SK-N-SH (cell line): ENCODE data around the gene MAST4. TPM values are rescaled to one million over a fixed set of nuclear protein-coding genes. Genes with fewer than 3 reads are reported as not detected.
"Not testable (repeated sequence)": the region's sequence is repeated elsewhere in the genome, so short reads cannot be mapped to it uniquely, and the experiment has no call there.

Experiments used
- CTCF ChIA-PET: fragments of 300-600, 350-600 bp; formaldehyde crosslinking; extraction: SDS; loops from one replicate; lab custom pipeline; 2021; lab: Yijun Ruan, JAX
- POLR2A ChIA-PET: fragments of 350-600 bp; sonication (Branson Sonifier 250); formaldehyde crosslinking; extraction: SDS; loops from one replicate; lab custom pipeline; 2020; ENCODE audit warnings: antibody characterized with exemption, inconsistent platforms; lab: Yijun Ruan, JAX
- DNase-seq: peaks from one replicate; pipeline ENCODE4 v3.0.0; 2012
- H2AFZ ChIP-seq: fragments of 200-600 bp; sonication (generic); 2 replicates; pipeline ENCODE4 v1.8.1; 2016; ENCODE audit warnings: antibody characterized with exemption, mild to moderate bottlenecking, low read depth
- H3F3A ChIP-seq: fragments of 200-600 bp; sonication (generic); replicated peaks from 2 replicates; pipeline ENCODE3; 2016; ENCODE audit warnings: antibody characterized with exemption, mild to moderate bottlenecking; ENCODE audit not compliant: insufficient read depth
- H3K27ac ChIP-seq, 2 experiments: fragments of 200-500 bp in 1 of 2; fragments of 200-600 bp in 1 of 2; sonication (Bioruptor generic) in 1 of 2; sonication (generic), shearing (Covaris generic) in 1 of 2; 2 replicates each; pipeline versions ENCODE4 v1.5.1 to v1.6.1; 2014 to 2016; ENCODE audit warnings: low read depth in 2 of 2, inconsistent platforms in 1 of 2, low read length in 1 of 2, mild to moderate bottlenecking in 1 of 2, mixed read lengths in 1 of 2
- H3K27me3 ChIP-seq: fragments of 200-600 bp; sonication (generic), shearing (Covaris generic); 2 replicates; pipeline ENCODE4 v1.6.1; 2016; ENCODE audit warnings: mixed run types; ENCODE audit not compliant: insufficient read depth
- H3K36me3 ChIP-seq, 2 experiments: fragments of 200-500 bp in 1 of 2; fragments of 200-600 bp in 1 of 2; sonication (Bioruptor generic) in 1 of 2; sonication (generic) in 1 of 2; replicated peaks in 1 of 2; 2 replicates each; pipeline versions ENCODE3 to v1.5.1; 2014 to 2016; ENCODE audit warnings: low read length in 1 of 2, mild to moderate bottlenecking in 1 of 2; ENCODE audit not compliant: insufficient read depth in 2 of 2, control insufficient read depth in 1 of 2
- H3K4me1 ChIP-seq, 2 experiments: fragments of 200-500 bp in 1 of 2; fragments of 200-600 bp in 1 of 2; sonication (Bioruptor generic) in 1 of 2; sonication (generic), shearing (Covaris generic) in 1 of 2; 2 replicates each; pipeline versions ENCODE4 v1.5.1 to v1.6.1; 2014 to 2016; ENCODE audit warnings: low read depth in 1 of 2, low read length in 1 of 2, mixed run types in 1 of 2; ENCODE audit not compliant: insufficient read depth in 2 of 2, control insufficient read depth in 1 of 2
- H3K4me2 ChIP-seq: fragments of 200-600 bp; sonication (generic), shearing (Covaris generic); 2 replicates; pipeline ENCODE4 v1.6.1; 2017; ENCODE audit warnings: mixed run types
- H3K4me3 ChIP-seq, 2 experiments: fragments of 200-500 bp in 1 of 2; fragments of 200-600 bp in 1 of 2; sonication (Bioruptor generic) in 1 of 2; sonication (generic), shearing (Covaris generic) in 1 of 2; 2 replicates each; pipeline versions ENCODE4 v1.5.1 to v1.8.1; 2014 to 2016; ENCODE audit warnings: low read depth in 2 of 2, inconsistent platforms in 1 of 2, low read length in 1 of 2, mild to moderate bottlenecking in 1 of 2, mixed read lengths in 1 of 2, moderate library complexity in 1 of 2
- H3K79me2 ChIP-seq: fragments of 200-600 bp; sonication (generic); 2 replicates; pipeline ENCODE4 v1.8.1; 2017; ENCODE audit warnings: mild to moderate bottlenecking; ENCODE audit not compliant: insufficient read depth
- H3K9ac ChIP-seq: fragments of 200-600 bp; sonication (generic); 2 replicates; pipeline ENCODE4 v1.6.1; 2017; ENCODE audit warnings: mixed run types
- H3K9me2 ChIP-seq: fragments of 200-600 bp; sonication (generic); 2 replicates; pipeline ENCODE4 v1.6.1; 2017; ENCODE audit warnings: mixed run types
- H3K9me3 ChIP-seq: fragments of 200-600 bp; sonication (generic); 2 replicates; pipeline ENCODE4 v1.6.1; 2017; ENCODE audit warnings: mixed run types, mild to moderate bottlenecking, moderate library complexity
- H4K20me1 ChIP-seq: fragments of 200-600 bp; sonication (generic); 2 replicates; pipeline ENCODE4 v1.6.1; 2017; ENCODE audit warnings: mild to moderate bottlenecking, mixed run types; ENCODE audit not compliant: insufficient read depth
- ELF1 ChIP-seq: IDR thresholded peaks from 2 replicates; pipeline ENCODE4 v1.4.0; 2012
- EP300 ChIP-seq, 2 experiments: IDR thresholded peaks; 2 replicates each; pipeline versions ENCODE4 v1.4.0 to v1.6.1; 2012; ENCODE audit warnings: borderline replicate concordance in 1 of 2, low read depth in 1 of 2, low read length in 1 of 2
- FOXJ3 ChIP-seq: sonication (generic); formaldehyde crosslinking; IDR thresholded peaks from 2 replicates; pipeline ENCODE4 v1.5.1; 2020; ENCODE audit warnings: mild to moderate bottlenecking, missing genetic modification reagents
- GABPA ChIP-seq: IDR thresholded peaks from 2 replicates; pipeline ENCODE4 v1.4.0; 2012; ENCODE audit warnings: low read depth, mild to moderate bottlenecking
- GATA2 ChIP-seq: sonication (generic); formaldehyde crosslinking; IDR thresholded peaks from 2 replicates; pipeline ENCODE4 v1.5.0; 2020; ENCODE audit warnings: mild to moderate bottlenecking, missing genetic modification reagents
- IRF3 ChIP-seq: fragments of 150-350 bp; IDR thresholded peaks from 2 replicates; pipeline ENCODE4 v1.6.1; 2016; ENCODE audit warnings: mild to moderate bottlenecking, low read depth, low read length
- MAX ChIP-seq: IDR thresholded peaks from 2 replicates; pipeline ENCODE4 v1.4.0; 2012; ENCODE audit warnings: low read depth
- MXI1 ChIP-seq: IDR thresholded peaks from 2 replicates; pipeline ENCODE4 v1.6.1; 2012; ENCODE audit warnings: mild to moderate bottlenecking, low read depth, low read length, improper control_type of control experiment
- NFIC ChIP-seq: IDR thresholded peaks from 2 replicates; pipeline ENCODE4 v1.4.0; 2012; ENCODE audit warnings: borderline replicate concordance
- NRF1 ChIP-seq: IDR thresholded peaks from 2 replicates; pipeline ENCODE4 v1.6.1; 2012; ENCODE audit warnings: low read depth, mild to moderate bottlenecking, low read length
- PBX3 ChIP-seq: IDR thresholded peaks from 2 replicates; pipeline ENCODE4; 2012
- RFX5 ChIP-seq: IDR thresholded peaks from 2 replicates; pipeline ENCODE4 v1.6.1; 2012; ENCODE audit warnings: mild to moderate bottlenecking, improper control_type of control experiment, low read length
- TCF12 ChIP-seq: IDR thresholded peaks from 2 replicates; pipeline ENCODE4 v1.4.0; 2012
- TEAD4 ChIP-seq: IDR thresholded peaks from 2 replicates; pipeline ENCODE4 v1.4.0; 2012; ENCODE audit warnings: mild to moderate bottlenecking, borderline replicate concordance; ENCODE audit not compliant: insufficient read depth
- USF1 ChIP-seq: IDR thresholded peaks from 2 replicates; pipeline ENCODE4 v1.4.0; 2012; ENCODE audit warnings: low read depth, borderline replicate concordance
- USF2 ChIP-seq: fragments of 150-350 bp; IDR thresholded peaks from 2 replicates; pipeline ENCODE4 v1.6.1; 2017; ENCODE audit warnings: antibody characterized with exemption, low read length, low read depth, borderline replicate concordance
- YY1 ChIP-seq: IDR thresholded peaks from 2 replicates; pipeline ENCODE4 v1.4.0; 2012; ENCODE audit warnings: low read depth, mild to moderate bottlenecking
- WGBS: methylation state at CpG from one replicate; pipeline ENCODE4 v1.1.6; 2017; ENCODE audit warnings: low lambda C conversion rate; 5-methylcytosine and 5-hydroxymethylcytosine counted together
- polyA plus RNA-seq, 3 experiments: library from polyadenylated mRNA; depleted of rRNA; stranded (reverse); fragments of >200 nt; gene quantifications; 2 replicates each; pipeline ENCODE4 v1.2.3, GENCODE V29; 2012

Gene MAST4
- polyA plus RNA-seq, 1 of the 3 experiments (the other 2 are of a cell fraction) = 2.2 TPM

- Histone ChIP-seq H3K4me1 (no peaks in the 10 kb centered on the region), H3K27ac (no peak overlapping the region), H3K9me3 (no peaks in the 10 kb centered on the region), H3K9ac (no peak overlapping the region), H3K4me2 (no peak overlapping the region), H3F3A (peaks cover 4% of the 10 kb centered on the region), H2AFZ (no peak overlapping the region), H4K20me1 (no peaks in the 10 kb centered on the region), H3K4me3 (no peak overlapping the region), H3K27me3 (no peaks in the 10 kb centered on the region), H3K79me2 (no peaks in the 10 kb centered on the region), H3K9me2 (no peaks in the 10 kb centered on the region), H3K36me3 (peaks cover 0 to under 1% of the 10 kb centered on the region in 2 experiments)
- TF ChIP-seq NRF1 = no peak
- TF ChIP-seq YY1 = no peak
- TF ChIP-seq NFIC = no peak
- no peak for TF ChIP-seq USF1
- CTCF ChIA-PET = interaction anchor here (6.2 kb wide), 1 partner anchor 14 kb away, joined by 36 read pairs; no protein-coding TSS in a partner anchor
- DNase-seq = no peak
- POLR2A ChIA-PET = no interaction called here
- 95% methylated on average over 3 of the region's 3 CpGs for WGBS
Observed at GRCh38 chr5:67170767-67171166, 574.6 kb downstream of the MAST4 start.

GRCh38 chr5:67173351-67173750, 577.2 kb downstream of the MAST4 start:
- H3K27ac ChIP-seq, H3K79me2 ChIP-seq, POLR2A ChIA-PET, H3K36me3 ChIP-seq, H4K20me1 ChIP-seq, CTCF ChIA-PET, H3K4me1 ChIP-seq, H2AFZ ChIP-seq, H3F3A ChIP-seq, H3K9me2 ChIP-seq, H3K9ac ChIP-seq, H3K27me3 ChIP-seq, H3K9me3 ChIP-seq, H3K4me2 ChIP-seq, H3K4me3 ChIP-seq, DNase-seq: not testable (repeated sequence)
- 92% methylated on average over 1 of the region's 2 CpGs for WGBS

- no peaks in the 10 kb centered on the region for H3K9me3 ChIP-seq
- H4K20me1 ChIP-seq = no peaks in the 10 kb centered on the region
- WGBS = 100% methylated on average over 1 of the region's 1 CpG
- no peaks in the 10 kb centered on the region for H3K9me2 ChIP-seq
- ChIA-PET POLR2A (no interaction called here), CTCF (interaction anchor here (0.7 to 3.4 kb wide), 2 partner anchors 8 to 17 kb away, joined by 3 to 12 read pairs; no protein-coding TSS in a partner anchor)
- H3K27me3 ChIP-seq = no peaks in the 10 kb centered on the region
- no peak for DNase-seq
- H3K4me1 ChIP-seq = no peaks in the 10 kb centered on the region; a peak in 1 of 4 replicates
- H3F3A ChIP-seq = peaks cover 4% of the 10 kb centered on the region
- H3K9ac ChIP-seq = no peak overlapping the region
- no peaks in the 10 kb centered on the region for H3K79me2 ChIP-seq
- H2AFZ ChIP-seq = no peak overlapping the region
- no peak overlapping the region for H3K4me3 ChIP-seq
- H3K4me2 ChIP-seq = no peak overlapping the region
- no peaks in the 10 kb centered on the region for H3K36me3 ChIP-seq
- no peak overlapping the region for H3K27ac ChIP-seq
- TF ChIP-seq MXI1 = no peak
- TF ChIP-seq GABPA = no peak
- TF ChIP-seq TCF12 = no peak
- TF ChIP-seq EP300 (IDR thresholded peaks at IDR 0.05; ENCODE audit: borderline replicate concordance in 1 of 2, low read depth in 1 of 2, low read length in 1 of 2) = no peak
- TF ChIP-seq ELF1 = no peak
- TF ChIP-seq IRF3 = no peak
- no peak for TF ChIP-seq MAX
- no peak for TF ChIP-seq FOXJ3 (CRISPR knock-in tag)
- TF ChIP-seq TEAD4 = no peak
- no peak for TF ChIP-seq USF2
- no peak for TF ChIP-seq RFX5
- no peak for TF ChIP-seq PBX3
- no peak for TF ChIP-seq NFIC
- no peak for TF ChIP-seq YY1
- TF ChIP-seq GATA2 = no peak
Observed at GRCh38 chr5:67173959-67174358, 577.8 kb downstream of the MAST4 start.
